HG03045 (cell line): ENCODE results near the gene MCM9.

Experiments used
- ATAC-seq: cut with Tn5 transposase; IDR thresholded peaks from one replicate; pipeline ENCODE4 v1.9.1; 2021; ENCODE audit warnings: mild to moderate bottlenecking, moderate library complexity; ENCODE audit not compliant: unreplicated experiment

The MCM9 gene

GRCh38 chr6:118933855-118934460 is 1.0 kb downstream of the MCM9 start:
- ATAC-seq = no peak

- ATAC-seq = no peak
Measured at GRCh38 chr6:118932421-118932820, 2.5 kb downstream of the MCM9 start.

GRCh38 chr6:118931436-118931835 is 3.5 kb downstream of the MCM9 start:
- no peak for ATAC-seq

- ATAC-seq = no peak
Measured at GRCh38 chr6:118930680-118931079, 4.3 kb downstream of the MCM9 start.

GRCh38 chr6:118923035-118923434 is 11.9 kb downstream of the MCM9 start:
- no peak for ATAC-seq

- ATAC-seq = no peak
Measured at GRCh38 chr6:118921084-118921483, 13.9 kb downstream of the MCM9 start.

- no peak for ATAC-seq
Measured at GRCh38 chr6:118918329-118918725, 16.6 kb downstream of the MCM9 start.

- no peak for ATAC-seq
Measured at GRCh38 chr6:118917546-118918328, 17.2 kb downstream of the MCM9 start.

GRCh38 chr6:118914598-118914997 is 20.4 kb downstream of the MCM9 start:
- no peak for ATAC-seq

- ATAC-seq = no peak
Measured at GRCh38 chr6:118913161-118913560, 21.8 kb downstream of the MCM9 start.

- ATAC-seq = no peak
Measured at GRCh38 chr6:118912646-118913045, 22.3 kb downstream of the MCM9 start.

- ATAC-seq = no peak
Measured at GRCh38 chr6:118908441-118908840, 26.5 kb downstream of the MCM9 start.

GRCh38 chr6:118905851-118906250 is 29.1 kb downstream of the MCM9 start:
- ATAC-seq = no peak

GRCh38 chr6:118905084-118905483 is 29.9 kb downstream of the MCM9 start:
- no peak for ATAC-seq

GRCh38 chr6:118903691-118904090 is 31.3 kb downstream of the MCM9 start:
- no peak for ATAC-seq

- no peak for ATAC-seq
Measured at GRCh38 chr6:118903138-118903537, 31.8 kb downstream of the MCM9 start.

GRCh38 chr6:118902726-118903125 is 32.2 kb downstream of the MCM9 start:
- ATAC-seq = no peak

- no peak for ATAC-seq
Measured at GRCh38 chr6:118899948-118900347, 35.0 kb downstream of the MCM9 start.

- ATAC-seq = no peak
Measured at GRCh38 chr6:118897386-118897785, 37.6 kb downstream of the MCM9 start.

GRCh38 chr6:118896339-118897136 is 38.4 kb downstream of the MCM9 start:
- ATAC-seq = no peak

GRCh38 chr6:118895859-118896258 is 39.1 kb downstream of the MCM9 start:
- ATAC-seq = no peak

- ATAC-seq = no peak
Measured at GRCh38 chr6:118895261-118895560, 39.7 kb downstream of the MCM9 start.
